DND-41 (cell line): Measurements from ENCODE around the gene PYGO1.
"Not testable (repeated sequence)": the region's sequence is repeated elsewhere in the genome, so short reads cannot be mapped to it uniquely, and the experiment has no call there.

Experiments
- ATAC-seq: fragments of 200-7000 bp; cut with Tn5 transposase; 3 replicates; pipeline ENCODE4 v1.9.1; 2021; ENCODE audit warnings: low read depth; ENCODE audit not compliant: insufficient read depth
- DNase-seq: peaks from one replicate; pipeline ENCODE4 v3.0.0-alpha.2; 2020
- H2AFZ ChIP-seq: 2 replicates; pipeline ENCODE4 v1.6.0; 2012; ENCODE audit warnings: low read depth, low read length
- H3K27ac ChIP-seq: 2 replicates; pipeline ENCODE4 v1.5.1; 2012; ENCODE audit warnings: low read length, inconsistent platforms
- H3K27me3 ChIP-seq: fragments of 200-600 bp; sonication (generic); 2 replicates; pipeline ENCODE4 v1.6.0; 2012; ENCODE audit warnings: low read length, mild to moderate bottlenecking, inconsistent platforms; ENCODE audit not compliant: insufficient read depth, poor library complexity
- H3K36me3 ChIP-seq: 2 replicates; pipeline ENCODE4 v1.5.1; 2012; ENCODE audit warnings: low read length, inconsistent platforms; ENCODE audit not compliant: insufficient read depth
- H3K4me1 ChIP-seq: 2 replicates; pipeline ENCODE4 v1.5.1; 2012; ENCODE audit warnings: mild to moderate bottlenecking, low read length; ENCODE audit not compliant: insufficient read depth
- H3K4me2 ChIP-seq: 2 replicates; pipeline ENCODE4 v1.6.0; 2012; ENCODE audit warnings: mild to moderate bottlenecking, moderate library complexity, low read length, inconsistent platforms; ENCODE audit not compliant: insufficient read depth
- H3K4me3 ChIP-seq, 2 experiments: fragments of 200-600 bp in 1 of 2; shearing (Covaris generic) in 1 of 2; 2 replicates each; pipeline ENCODE4 v1.5.1; 2012 to 2016; ENCODE audit warnings: inconsistent platforms in 2 of 2, low read length in 2 of 2, mild to moderate bottlenecking in 2 of 2, low read depth in 1 of 2, moderate library complexity in 1 of 2
- H3K79me2 ChIP-seq: 2 replicates; pipeline ENCODE4 v1.6.0; 2012; ENCODE audit warnings: low read length, inconsistent platforms; ENCODE audit not compliant: insufficient read depth
- H3K9ac ChIP-seq: 2 replicates; pipeline ENCODE4 v1.6.0; 2012; ENCODE audit warnings: low read depth, mild to moderate bottlenecking, inconsistent platforms, low read length, moderate library complexity
- H3K9me3 ChIP-seq: 2 replicates; pipeline ENCODE4 v1.5.1; 2012; ENCODE audit warnings: low read length, moderate library complexity, mild to moderate bottlenecking, inconsistent platforms; ENCODE audit not compliant: insufficient read depth, severe bottlenecking
- H4K20me1 ChIP-seq: 2 replicates; pipeline ENCODE4 v1.6.0; 2012; ENCODE audit warnings: low read length; ENCODE audit not compliant: insufficient read depth
- CTCF ChIP-seq: IDR thresholded peaks from 2 replicates; pipeline ENCODE4 v1.5.1; 2012; ENCODE audit warnings: borderline replicate concordance, low read length, moderate library complexity, mild to moderate bottlenecking; ENCODE audit not compliant: poor library complexity, severe bottlenecking; ENCODE audit errors: extremely low read depth
- EZH2 ChIP-seq: IDR thresholded peaks from 3 replicates; pipeline ENCODE4 v1.6.1; 2012; ENCODE audit warnings: borderline replicate concordance, low read depth, mild to moderate bottlenecking, moderate library complexity, low read length, inconsistent platforms; ENCODE audit not compliant: severe bottlenecking

PYGO1 gene

GRCh38 chr15:55513621-55514413 is 74.3 kb downstream of the PYGO1 start:
- H3K27me3 ChIP-seq, H3K79me2 ChIP-seq, H3K9ac ChIP-seq, H3K4me1 ChIP-seq, H3K4me3 ChIP-seq, H3K4me2 ChIP-seq, H3K27ac ChIP-seq, DNase-seq, H3K9me3 ChIP-seq, H2AFZ ChIP-seq, H3K36me3 ChIP-seq, ATAC-seq, H4K20me1 ChIP-seq: not testable (repeated sequence)
- TF ChIP-seq CTCF = peak; percentile 26

GRCh38 chr15:55513152-55513551 is 75.0 kb downstream of the PYGO1 start:
- Histone ChIP-seq H3K4me1 (no peaks in the 10 kb centered on the region), H2AFZ (no peak overlapping the region), H3K4me2 (no peak overlapping the region), H3K4me3 (no peak overlapping the region), H3K27me3 (no peaks in the 10 kb centered on the region), H3K36me3 (no peaks in the 10 kb centered on the region), H3K9ac (no peak overlapping the region), H4K20me1 (no peaks in the 10 kb centered on the region), H3K27ac (no peak overlapping the region), H3K79me2 (no peaks in the 10 kb centered on the region), H3K9me3 (no peaks in the 10 kb centered on the region)
- DNase-seq (no peak), ATAC-seq (no peak)
- no peak for TF ChIP-seq CTCF
- TF ChIP-seq EZH2 = no peak

- ATAC-seq = no peak
- no peaks in the 10 kb centered on the region for H3K27me3 ChIP-seq
- no peak for TF ChIP-seq CTCF
- no peak for TF ChIP-seq EZH2
Observed at GRCh38 chr15:55507567-55507966, 80.6 kb downstream of the PYGO1 start.

GRCh38 chr15:55505407-55505806 is 82.7 kb downstream of the PYGO1 start:
- not testable (repeated sequence) for H3K4me2 ChIP-seq, ATAC-seq, DNase-seq, H3K9me3 ChIP-seq, H3K27me3 ChIP-seq, H3K4me3 ChIP-seq, H4K20me1 ChIP-seq, H3K4me1 ChIP-seq, H3K27ac ChIP-seq, H3K36me3 ChIP-seq, H3K79me2 ChIP-seq, H3K9ac ChIP-seq, H2AFZ ChIP-seq

More at GRCh38 chr15:55507567-55507966, 80.6 kb downstream of the PYGO1 start:
- H3K4me3 ChIP-seq = no peak overlapping the region
- no peak overlapping the region for H3K4me2 ChIP-seq
- no peaks in the 10 kb centered on the region for H3K79me2 ChIP-seq
- H3K4me1 ChIP-seq = no peaks in the 10 kb centered on the region
- no peak overlapping the region for H2AFZ ChIP-seq
- H3K9me3 ChIP-seq = no peaks in the 10 kb centered on the region
- no peaks in the 10 kb centered on the region for H3K36me3 ChIP-seq
- no peak overlapping the region for H3K27ac ChIP-seq
- no peak overlapping the region for H3K9ac ChIP-seq
- DNase-seq = no peak
- H4K20me1 ChIP-seq = no peaks in the 10 kb centered on the region
